Urinary bladder (tissue), 4 donors: ENCODE data around the gene MRPL34. TPM values are rescaled to one million over a fixed set of nuclear protein-coding genes. Genes with fewer than 3 reads are reported as not detected.
A peak's percentile ranks its signal among the peaks of the same experiment; 100 is the strongest.
"Not testable (repeated sequence)": the region's sequence is repeated elsewhere in the genome, so short reads cannot be mapped to it uniquely, and the experiment has no call there.

Source experiments
- DNase-seq: peaks from one replicate; pipeline ENCODE4 v3.0.0-alpha.2; 2015; ENCODE audit errors: extremely low spot score
- H3K27ac ChIP-seq: one replicate; pipeline ENCODE4 v1.5.1; 2013; ENCODE audit warnings: low read depth, mild to moderate bottlenecking, moderate library complexity
- H3K36me3 ChIP-seq: one replicate; pipeline ENCODE4 v1.6.1; 2013; ENCODE audit warnings: mild to moderate bottlenecking, moderate library complexity; ENCODE audit not compliant: insufficient read depth
- H3K4me1 ChIP-seq: one replicate; pipeline ENCODE4 v1.6.1; 2013; ENCODE audit warnings: mild to moderate bottlenecking, moderate library complexity; ENCODE audit not compliant: insufficient read depth
- H3K4me3 ChIP-seq: one replicate; pipeline ENCODE4 v1.5.1; 2013; ENCODE audit warnings: low read depth, low read length
- WGBS: extraction: QIAGEN DNeasy Blood & Tissue Kit; methylation state at CpG from one replicate; pipeline ENCODE4 v1.1.7; 2013; 5-methylcytosine and 5-hydroxymethylcytosine counted together
- polyA plus RNA-seq: library from polyadenylated mRNA; stranded (reverse); fragments of 200-250 nt; gene quantifications from one replicate; pipeline ENCODE4 v1.2.3, GENCODE V29; 2013
- total RNA-seq: library from RNA; depleted of rRNA; stranded (reverse); fragments of >200 nt; gene quantifications from one replicate; pipeline ENCODE4 v1.2.3, GENCODE V29; 2014
- donor health status: healthy with polysubstance abuse.
- donor health status: healthy.

MRPL34 gene
- total and polyA plus RNA-seq, 2 donors: 6.1 to 146 TPM

DNA sequence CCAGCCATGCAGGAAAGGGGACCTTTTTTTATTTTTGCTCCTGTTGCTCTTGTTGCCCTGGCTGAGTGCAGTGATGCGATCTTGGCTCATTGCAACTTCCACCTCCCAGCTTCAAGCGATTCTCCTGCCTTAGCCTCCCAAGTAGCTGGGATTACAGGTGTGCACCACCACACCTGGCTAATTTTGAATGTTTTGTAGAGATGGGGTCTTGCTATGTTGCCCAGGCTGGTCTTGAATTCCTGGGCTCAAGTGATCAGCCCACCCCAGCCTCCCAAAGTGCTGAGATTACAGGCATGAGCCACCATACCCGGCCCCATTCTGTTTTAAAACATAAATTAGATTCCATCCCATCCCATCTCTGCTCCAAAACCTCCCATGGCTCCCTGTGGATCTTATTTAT lies 30.8 kb upstream of the MRPL34 start:
- H3K36me3 ChIP-seq, DNase-seq, H3K27ac ChIP-seq, H3K4me3 ChIP-seq, H3K4me1 ChIP-seq: not testable (repeated sequence)
- 98% methylated on average over 3 of the region's 3 CpGs for WGBS

DNA sequence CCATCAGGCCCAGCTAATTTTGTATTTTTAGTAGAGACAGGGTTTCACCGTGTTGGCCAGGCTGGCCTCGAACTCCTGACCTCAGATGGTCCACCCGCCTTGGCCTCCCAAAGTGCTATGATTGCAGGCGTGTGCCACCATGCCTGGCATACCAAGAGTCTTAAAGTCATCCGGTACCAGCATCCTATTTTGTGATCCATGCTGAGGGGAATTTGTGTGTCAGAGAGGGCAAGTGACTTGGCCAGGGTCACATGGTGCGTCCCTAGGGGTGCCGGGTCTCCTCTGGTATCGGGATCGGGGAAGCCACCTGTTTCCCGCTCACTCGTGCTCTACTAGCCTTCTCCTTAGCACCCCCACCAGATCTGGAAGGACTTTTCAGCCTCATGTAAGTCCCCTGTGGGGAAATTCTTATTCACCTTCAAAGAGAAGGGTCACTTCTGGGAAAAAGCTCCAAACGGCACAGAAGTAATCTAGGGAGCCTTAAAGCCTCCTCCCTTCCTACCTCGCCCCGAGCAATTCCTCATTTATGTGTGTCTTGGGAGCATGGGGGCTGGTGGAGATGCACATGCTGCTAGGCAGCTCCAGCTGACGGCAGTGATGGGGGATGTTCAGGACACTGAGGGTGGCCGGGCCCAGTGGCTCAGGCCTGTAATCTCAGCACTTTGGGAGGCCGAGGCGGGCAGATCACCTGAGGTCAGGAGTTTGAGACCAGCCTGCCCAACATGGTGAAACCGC lies 30.1 kb upstream of the MRPL34 start:
- H3K27ac ChIP-seq: no peak overlapping the region
- H3K4me3 ChIP-seq: no peak overlapping the region
- DNase-seq: no peak
- no peaks in the 10 kb centered on the region for H3K4me1 ChIP-seq
- WGBS: 89% methylated on average over 19 of the region's 19 CpGs
- peaks cover 3% of the 10 kb centered on the region for H3K36me3 ChIP-seq

DNA sequence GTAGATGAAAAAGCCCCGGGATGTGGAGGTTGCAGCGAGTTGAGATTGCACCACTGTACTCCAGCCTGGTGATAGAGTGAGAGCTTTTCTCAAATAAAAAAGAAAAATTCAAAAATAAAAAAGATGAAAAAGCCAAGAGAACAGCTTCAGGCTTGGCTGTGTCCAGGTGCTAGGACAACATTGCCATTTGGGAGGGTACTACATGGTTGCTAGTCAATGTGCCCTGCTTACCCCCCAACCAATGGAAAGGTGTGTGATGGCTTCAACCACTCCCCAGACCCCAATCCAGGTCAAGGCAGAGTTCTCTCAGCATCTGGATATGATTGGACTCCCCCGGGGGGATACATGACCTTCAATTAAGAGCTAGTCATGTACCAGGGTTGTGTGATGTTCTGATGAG lies 26.2 kb upstream of the MRPL34 start:
- H3K4me1 ChIP-seq: no peaks in the 10 kb centered on the region
- DNase-seq: no peak
- 94% methylated on average over 3 of the region's 3 CpGs for WGBS
- no peak overlapping the region for H3K27ac ChIP-seq
- H3K36me3 ChIP-seq: no peaks in the 10 kb centered on the region
- H3K4me3 ChIP-seq: no peak overlapping the region

DNA sequence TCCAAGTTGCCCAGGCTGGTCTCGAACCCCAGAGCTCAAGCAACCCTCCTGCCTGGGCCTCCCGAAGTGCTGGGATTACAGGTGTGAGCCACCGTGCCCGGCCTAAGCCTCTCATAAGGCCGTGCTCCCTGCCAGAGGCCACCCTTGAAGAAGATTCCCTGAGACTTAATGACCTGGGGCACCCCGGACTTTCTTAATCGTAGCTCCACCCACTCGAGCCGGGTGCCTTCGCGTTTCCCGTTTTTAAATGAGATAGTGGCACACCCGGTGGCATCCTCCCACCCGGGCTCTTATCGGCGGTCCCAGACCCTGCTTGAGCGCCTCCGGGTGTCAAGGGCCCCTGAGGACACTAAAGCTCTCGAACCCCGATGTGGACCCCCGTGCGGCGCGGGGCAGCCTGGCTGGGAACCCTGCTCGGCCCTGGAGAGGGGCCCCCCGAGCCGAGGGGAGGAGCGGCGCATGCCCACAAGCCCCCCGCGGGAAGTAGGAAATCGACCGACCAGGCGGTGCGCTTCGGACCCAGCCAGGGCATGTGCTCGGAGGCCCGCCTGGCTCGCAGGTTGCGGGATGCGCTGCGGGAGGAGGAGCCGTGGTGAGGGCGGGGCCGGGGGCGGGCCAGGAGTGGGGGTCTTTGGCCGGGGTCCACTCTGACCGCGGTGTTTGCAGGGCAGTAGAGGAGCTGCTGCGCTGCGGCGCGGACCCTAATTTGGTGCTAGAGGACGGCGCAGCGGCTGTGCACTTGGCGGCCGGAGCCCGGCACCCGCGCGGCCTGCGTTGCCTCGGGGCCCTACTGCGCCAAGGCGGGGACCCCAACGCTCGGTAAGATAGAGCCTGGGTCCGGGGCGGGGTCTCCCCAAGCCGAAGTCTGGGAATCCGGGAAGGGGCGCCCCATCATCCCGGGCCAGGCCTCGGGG lies 24.0 kb upstream of the MRPL34 start, which contains the start of gene ANKLE1:
TSS of gene ANKLE1 (plus strand) at position 511 of the 914 bp plus-strand sequence. CDS start at position 531, 20 bp downstream.
- no peak for DNase-seq
- Histone ChIP-seq H3K36me3 (no peaks in the 10 kb centered on the region), H3K27ac (no peak within 1 kb of the TSS), H3K4me3 (peak within 1 kb of the TSS; percentile 6), H3K4me1 (no peaks in the 10 kb centered on the region)
- 6% methylated on average over 75 of the region's 75 CpGs for WGBS

DNA sequence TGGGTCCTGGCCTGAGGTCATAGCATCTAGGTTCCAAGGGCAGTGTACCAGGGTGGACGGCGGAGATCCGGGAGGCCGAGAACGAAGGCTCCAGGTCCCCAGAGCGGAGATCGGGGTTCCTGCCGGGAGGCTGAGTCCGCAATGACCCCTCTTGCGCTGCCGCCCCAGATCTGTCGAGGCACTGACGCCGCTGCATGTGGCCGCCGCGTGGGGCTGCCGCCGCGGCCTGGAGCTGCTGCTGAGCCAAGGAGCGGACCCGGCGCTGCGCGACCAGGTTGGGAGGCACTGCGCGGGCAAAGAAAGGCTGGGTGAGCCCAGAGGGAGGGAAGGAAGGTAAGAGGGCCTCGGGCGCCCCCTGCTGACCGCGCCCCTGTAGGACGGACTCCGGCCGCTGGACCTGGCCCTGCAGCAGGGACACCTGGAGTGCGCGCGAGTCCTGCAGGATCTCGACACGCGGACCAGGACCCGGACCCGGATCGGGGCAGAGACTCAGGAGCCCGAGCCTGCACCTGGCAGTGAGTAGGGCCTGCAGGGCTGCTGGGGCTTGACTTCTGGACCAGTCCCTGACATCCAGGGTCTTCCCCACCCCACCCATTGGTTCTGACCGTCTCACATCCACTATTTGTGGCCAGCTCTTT lies 23.1 kb upstream of the MRPL34 start:
- Histone ChIP-seq H3K36me3 (no peaks in the 10 kb centered on the region), H3K4me1 (no peaks in the 10 kb centered on the region), H3K27ac (no peak overlapping the region), H3K4me3 (peak overlapping the region; percentile 6)
- no peak for DNase-seq
- 2% methylated on average over 45 of the region's 45 CpGs for WGBS

DNA sequence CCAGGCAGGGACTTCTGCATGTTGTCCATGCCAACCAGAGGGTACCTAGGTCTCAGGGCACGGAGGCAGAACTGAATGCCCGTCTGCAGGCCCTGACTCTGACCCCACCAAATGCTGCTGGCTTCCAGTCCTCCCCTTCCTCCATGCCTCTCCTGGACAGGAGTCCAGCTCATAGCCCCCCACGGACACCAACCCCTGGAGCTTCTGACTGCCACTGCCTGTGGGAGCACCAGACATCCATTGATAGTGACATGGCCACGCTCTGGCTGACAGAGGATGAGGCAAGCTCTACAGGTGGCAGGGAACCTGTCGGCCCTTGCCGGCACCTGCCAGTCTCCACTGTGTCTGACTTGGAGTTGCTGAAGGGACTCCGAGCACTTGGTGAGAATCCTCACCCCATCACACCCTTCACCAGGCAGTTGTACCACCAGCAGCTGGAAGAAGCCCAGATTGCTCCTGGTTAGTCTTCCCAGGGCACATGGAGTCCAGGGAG lies 22.1 kb upstream of the MRPL34 start:
- WGBS: 91% methylated on average over 7 of the region's 7 CpGs
- no peaks in the 10 kb centered on the region for H3K4me1 ChIP-seq

DNA sequence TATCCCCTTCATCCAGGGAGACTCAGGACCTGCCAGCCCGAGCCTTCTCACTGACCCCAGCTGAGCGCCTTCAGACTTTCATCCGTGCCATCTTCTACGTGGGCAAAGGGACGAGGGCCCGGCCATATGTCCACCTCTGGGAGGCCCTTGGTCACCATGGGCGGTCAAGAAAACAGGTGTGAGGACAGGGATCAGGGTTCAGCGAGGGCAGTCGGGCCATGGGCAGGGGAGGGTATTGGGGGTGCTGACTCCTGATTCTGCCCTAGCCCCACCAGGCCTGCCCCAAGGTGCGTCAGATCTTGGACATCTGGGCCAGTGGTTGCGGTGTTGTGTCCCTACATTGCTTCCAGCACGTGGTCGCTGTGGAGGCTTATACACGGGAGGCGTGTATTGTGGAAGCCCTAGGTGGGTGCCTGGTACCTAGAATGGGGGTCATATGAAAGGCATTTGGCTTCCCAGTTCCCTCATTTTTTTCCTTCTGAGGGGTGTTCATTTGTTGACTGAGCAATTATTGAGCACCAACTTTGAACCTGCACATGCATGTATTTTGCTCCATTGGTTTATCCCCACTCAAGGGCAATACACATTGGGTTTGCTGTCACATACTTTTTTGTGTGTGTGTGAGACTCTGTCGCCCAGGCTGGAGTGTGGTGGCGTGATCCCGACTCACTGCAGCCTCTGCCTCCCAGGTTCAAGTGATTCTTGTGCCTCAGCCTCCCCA lies 20.1 kb upstream of the MRPL34 start:
- WGBS: 92% methylated on average over 18 of the region's 18 CpGs
- H3K4me3 ChIP-seq: no peak overlapping the region
- no peak for DNase-seq
- H3K27ac ChIP-seq: no peak overlapping the region
- no peaks in the 10 kb centered on the region for H3K4me1 ChIP-seq
- no peaks in the 10 kb centered on the region for H3K36me3 ChIP-seq

More for the DNA sequence above, 22.1 kb upstream of the MRPL34 start:
- Histone ChIP-seq H3K27ac (no peak overlapping the region), H3K4me3 (no peak overlapping the region), H3K36me3 (no peaks in the 10 kb centered on the region)
- no peak for DNase-seq

DNA sequence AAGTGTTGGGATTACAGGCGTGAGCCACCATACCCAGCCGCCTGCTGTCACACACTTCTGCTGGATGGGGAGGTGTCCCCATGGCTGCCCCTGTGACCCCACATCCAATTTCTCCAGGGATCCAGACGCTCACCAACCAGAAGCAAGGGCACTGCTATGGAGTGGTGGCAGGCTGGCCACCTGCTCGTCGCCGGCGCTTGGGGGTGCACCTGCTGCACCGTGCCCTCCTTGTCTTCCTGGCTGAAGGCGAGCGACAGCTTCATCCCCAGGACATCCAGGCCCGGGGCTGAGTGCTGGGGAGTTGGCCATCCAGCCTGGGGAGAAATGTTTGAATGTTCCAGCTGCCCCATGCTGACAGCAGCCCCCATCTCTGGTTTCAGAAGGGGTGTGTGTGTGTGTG lies 19.4 kb upstream of the MRPL34 start:
- 94% methylated on average over 11 of the region's 11 CpGs for WGBS
- Histone ChIP-seq H3K4me3 (no peak overlapping the region), H3K4me1 (no peaks in the 10 kb centered on the region), H3K36me3 (no peaks in the 10 kb centered on the region), H3K27ac (no peak overlapping the region)
- DNase-seq: no peak

DNA sequence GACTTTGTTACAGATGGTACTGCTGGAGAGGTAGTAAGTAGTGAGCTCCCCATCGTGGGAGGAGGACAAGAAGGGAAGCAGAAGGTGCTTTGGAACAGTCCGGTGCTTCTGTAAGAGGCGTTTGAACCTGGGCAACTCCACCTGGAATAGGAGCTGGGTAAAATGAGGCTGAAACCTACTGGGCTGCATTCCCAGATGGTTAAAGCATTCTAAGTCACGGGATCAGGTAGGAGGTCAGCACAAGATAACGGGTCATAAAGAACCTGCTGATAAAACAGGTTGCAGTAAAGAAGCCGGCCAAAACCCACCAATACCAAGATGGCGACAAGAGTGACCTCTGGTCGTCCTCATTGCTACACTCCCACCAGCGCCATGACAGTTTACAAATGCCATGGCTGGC lies 18.9 kb upstream of the MRPL34 start:
- H3K4me1 ChIP-seq: no peaks in the 10 kb centered on the region
- 89% methylated on average over 9 of the region's 9 CpGs for WGBS
- no peak overlapping the region for H3K4me3 ChIP-seq
- DNase-seq: no peak
- no peak overlapping the region for H3K27ac ChIP-seq
- H3K36me3 ChIP-seq: no peaks in the 10 kb centered on the region

DNA sequence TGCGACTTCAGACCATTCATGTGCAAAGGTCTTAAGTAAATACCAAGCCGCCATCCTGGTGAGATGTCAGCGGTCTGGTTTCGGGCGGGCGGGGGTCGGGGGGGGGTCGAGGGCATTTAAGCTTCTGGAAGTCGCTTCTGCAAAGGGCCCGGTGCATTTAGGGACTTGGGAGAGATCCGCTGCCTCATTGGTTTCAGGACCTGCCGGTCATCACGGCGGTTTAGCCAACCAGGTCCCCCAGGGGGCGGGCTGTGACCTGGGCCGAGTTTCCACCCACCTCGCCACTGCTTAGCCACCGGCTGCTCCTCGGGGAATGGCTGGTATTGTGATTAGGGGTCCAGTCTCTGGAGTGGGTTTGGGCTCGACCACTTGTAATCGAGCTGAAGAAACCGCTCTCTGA lies 16.2 kb upstream of the MRPL34 start:
- Histone ChIP-seq H3K4me1 (no peaks in the 10 kb centered on the region), H3K36me3 (no peaks in the 10 kb centered on the region), H3K4me3 (no peak overlapping the region), H3K27ac (no peak overlapping the region)
- no peak for DNase-seq
- WGBS: 12% methylated on average over 22 of the region's 22 CpGs

DNA sequence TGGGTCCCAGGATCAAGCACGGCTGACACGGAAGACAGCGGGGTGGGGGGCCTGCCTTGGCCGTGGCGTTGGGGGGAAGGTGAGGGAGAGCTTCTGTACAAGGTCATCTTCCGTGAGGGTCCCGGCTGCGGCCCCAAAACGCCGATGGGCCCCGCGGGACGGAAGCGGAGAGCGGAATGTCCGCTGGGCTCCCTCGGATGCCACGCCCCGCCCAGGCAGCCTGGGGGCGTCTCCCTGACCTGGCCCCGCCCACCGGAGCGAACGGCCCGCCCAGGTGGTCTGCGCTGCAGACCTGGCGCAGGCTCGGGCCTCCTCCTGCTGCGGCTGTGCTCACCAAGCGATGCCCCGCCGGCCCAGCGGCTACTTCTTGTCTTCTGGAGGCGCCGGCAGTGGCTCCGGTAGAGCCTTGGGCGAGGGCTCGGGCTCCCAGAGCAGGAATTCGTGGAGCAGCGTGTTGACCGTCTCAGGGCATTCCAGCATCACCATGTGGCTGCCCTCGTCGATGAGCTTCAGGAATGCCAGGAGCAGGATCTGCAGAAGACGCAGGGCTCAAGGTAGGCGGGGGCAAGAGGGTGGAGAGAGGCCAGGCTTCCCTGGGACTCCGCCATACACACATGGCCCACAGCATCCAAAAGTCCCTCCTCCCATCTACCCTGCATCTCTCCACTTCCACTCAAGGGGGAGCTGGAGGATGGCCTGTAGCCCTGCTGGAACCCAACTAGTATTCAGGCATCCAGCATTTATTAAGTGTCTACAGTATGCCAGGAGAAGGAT lies 13.2 kb upstream of the MRPL34 start:
- no peaks in the 10 kb centered on the region for H3K4me1 ChIP-seq
- H3K27ac ChIP-seq: peak overlapping the region; percentile 63
- peak overlapping the region; percentile 36 for H3K4me3 ChIP-seq
- peak; percentile 46 for DNase-seq
- 2% methylated on average over 46 of the region's 46 CpGs for WGBS
- no peaks in the 10 kb centered on the region for H3K36me3 ChIP-seq

DNA sequence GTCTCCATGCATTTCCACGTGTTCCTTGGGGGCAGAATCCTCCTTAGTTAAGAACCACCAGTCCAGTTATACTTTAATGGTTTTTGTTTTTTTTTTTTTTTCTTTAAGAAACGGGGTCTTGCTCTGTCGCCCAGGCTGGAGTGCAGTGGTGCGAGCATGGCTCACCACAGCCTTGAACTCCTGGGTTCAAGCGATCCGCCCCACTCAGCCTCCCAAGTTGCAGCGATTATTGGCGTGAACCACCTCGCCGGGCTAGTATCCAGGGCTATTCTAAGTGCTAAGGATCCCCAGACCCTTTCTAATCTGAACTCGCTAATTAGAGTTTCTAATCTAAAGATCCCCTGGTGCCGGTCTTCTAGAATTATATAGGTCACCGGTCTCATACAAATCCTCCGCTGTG lies 12.1 kb upstream of the MRPL34 start:
- 85% methylated on average over 14 of the region's 14 CpGs for WGBS
- no peak overlapping the region for H3K27ac ChIP-seq
- H3K36me3 ChIP-seq: no peaks in the 10 kb centered on the region
- H3K4me1 ChIP-seq: no peaks in the 10 kb centered on the region
- H3K4me3 ChIP-seq: no peak overlapping the region
- no peak for DNase-seq
